PC-3 (cell line): ENCODE measurements around the gene CMTM4. TPM values are rescaled to one million over a fixed set of nuclear protein-coding genes. Genes with fewer than 3 reads are reported as not detected.
A peak's percentile ranks its signal among the peaks of the same experiment; 100 is the strongest.

Experiments
- ATAC-seq: fragments of 200-7000 bp; cut with Tn5 transposase; 2 replicates; pipeline ENCODE4 v1.9.1; 2020; ENCODE audit warnings: mild to moderate bottlenecking, moderate library complexity
- BruUV-seq: library from RNA; stranded (reverse); fragments of 400-500 nt; replicated peaks from 2 replicates; lab custom pipeline; 2021; lab: Mats Ljungman, UMichigan
- CTCF ChIA-PET: fragments of 300-600 bp; sonication (Branson Sonifier 250); formaldehyde crosslinking; loops from one replicate; lab custom pipeline; 2022; ENCODE audit warnings: antibody characterized with exemption; lab: Charles Lee
- POLR2A ChIA-PET: fragments of 300-600 bp; sonication (Branson Sonifier 250); formaldehyde crosslinking; loops from one replicate; lab custom pipeline; 2022; ENCODE audit warnings: antibody characterized with exemption; ENCODE audit not compliant: unreplicated experiment; lab: Charles Lee
- DNase-seq: peaks from one replicate; pipeline ENCODE4 v3.0.0-alpha.2; 2015
- H2AFZ ChIP-seq: fragments of 300-600 bp; sonication (generic); 2 replicates; pipeline ENCODE4 v1.6.0; 2016; ENCODE audit warnings: antibody characterized with exemption, low read length
- H3F3A ChIP-seq: fragments of 300-600 bp; sonication (generic); one replicate; pipeline ENCODE4 v1.6.0; 2017; ENCODE audit warnings: antibody characterized with exemption, low read length, control low read depth, mild to moderate bottlenecking; ENCODE audit not compliant: unreplicated experiment
- H3K27ac ChIP-seq: fragments of 300-600 bp; sonication (generic); 2 replicates; pipeline ENCODE4 v1.5.1; 2016; ENCODE audit warnings: mild to moderate bottlenecking, low read length
- H3K27me3 ChIP-seq: fragments of 300-600 bp; sonication (generic); 2 replicates; pipeline ENCODE4 v1.6.1; 2016; ENCODE audit warnings: low read length, mixed read lengths
- H3K36me3 ChIP-seq: fragments of 300-600 bp; sonication (generic); 2 replicates; pipeline ENCODE4 v1.6.1; 2016; ENCODE audit warnings: low read depth, mixed run types, low read length, mixed read lengths
- H3K4me1 ChIP-seq: fragments of 300-600 bp; sonication (generic); 2 replicates; pipeline ENCODE4 v1.5.1; 2016; ENCODE audit warnings: low read length; ENCODE audit not compliant: insufficient read depth
- H3K4me2 ChIP-seq: fragments of 300-600 bp; sonication (generic); 2 replicates; pipeline ENCODE4 v1.6.0; 2016; ENCODE audit warnings: low read length
- H3K4me3 ChIP-seq: fragments of 300-600 bp; sonication (generic); 2 replicates; pipeline ENCODE4 v1.5.1; 2016; ENCODE audit warnings: mild to moderate bottlenecking, low read length, mixed read lengths
- H3K79me2 ChIP-seq: fragments of 300-600 bp; sonication (generic); 2 replicates; pipeline ENCODE4 v1.6.1; 2017; ENCODE audit warnings: low read length, mixed read lengths
- H3K9ac ChIP-seq: fragments of 300-600 bp; sonication (generic); 2 replicates; pipeline ENCODE4 v1.6.0; 2016; ENCODE audit warnings: mild to moderate bottlenecking, low read length
- H3K9me2 ChIP-seq: fragments of 300-600 bp; sonication (generic); replicated peaks from 2 replicates; pipeline ENCODE4 v1.6.1; 2016; ENCODE audit warnings: mixed run types, low read length, mixed read lengths
- H3K9me3 ChIP-seq: fragments of 300-600 bp; sonication (generic); 2 replicates; pipeline ENCODE4 v1.6.1; 2016; ENCODE audit warnings: low read length, mixed read lengths
- H4K20me1 ChIP-seq: fragments of 300-600 bp; sonication (generic); 2 replicates; pipeline ENCODE4 v1.6.1; 2016; ENCODE audit warnings: low read length, mixed read lengths
- CTCF ChIP-seq: fragments of 300-600 bp; sonication (generic); conservative IDR thresholded peaks from 2 replicates; pipeline ENCODE4 v1.5.1; 2017; ENCODE audit warnings: antibody characterized with exemption, low read depth, mild to moderate bottlenecking, low read length
- EZH2 ChIP-seq: fragments of 300-600 bp; sonication (generic); IDR thresholded peaks from one replicate; pipeline ENCODE4 v1.6.1; 2017; ENCODE audit warnings: antibody characterized with exemption, mild to moderate bottlenecking, low read length; ENCODE audit not compliant: unreplicated experiment
- EZH2phosphoT487 ChIP-seq: fragments of 300-600 bp; sonication (generic); IDR thresholded peaks from 2 replicates; pipeline ENCODE4 v1.6.1; 2018; ENCODE audit warnings: mild to moderate bottlenecking, antibody characterized with exemption, low read length, borderline replicate concordance
- intact Hi-C: fragments of 100-400 bp; cut with micrococcal nuclease; formaldehyde crosslinking; loops from 2 replicates; pipeline ENCODE4 v1.9.0; 2023
- total RNA-seq: library from RNA; depleted of rRNA; stranded (reverse); fragments of >200 nt; gene quantifications from 2 replicates; pipeline ENCODE4 v1.2.3, GENCODE V29; 2014

Gene CMTM4
- total RNA-seq, 1 experiment from 2014 or later, result 16.9 TPM

DNA sequence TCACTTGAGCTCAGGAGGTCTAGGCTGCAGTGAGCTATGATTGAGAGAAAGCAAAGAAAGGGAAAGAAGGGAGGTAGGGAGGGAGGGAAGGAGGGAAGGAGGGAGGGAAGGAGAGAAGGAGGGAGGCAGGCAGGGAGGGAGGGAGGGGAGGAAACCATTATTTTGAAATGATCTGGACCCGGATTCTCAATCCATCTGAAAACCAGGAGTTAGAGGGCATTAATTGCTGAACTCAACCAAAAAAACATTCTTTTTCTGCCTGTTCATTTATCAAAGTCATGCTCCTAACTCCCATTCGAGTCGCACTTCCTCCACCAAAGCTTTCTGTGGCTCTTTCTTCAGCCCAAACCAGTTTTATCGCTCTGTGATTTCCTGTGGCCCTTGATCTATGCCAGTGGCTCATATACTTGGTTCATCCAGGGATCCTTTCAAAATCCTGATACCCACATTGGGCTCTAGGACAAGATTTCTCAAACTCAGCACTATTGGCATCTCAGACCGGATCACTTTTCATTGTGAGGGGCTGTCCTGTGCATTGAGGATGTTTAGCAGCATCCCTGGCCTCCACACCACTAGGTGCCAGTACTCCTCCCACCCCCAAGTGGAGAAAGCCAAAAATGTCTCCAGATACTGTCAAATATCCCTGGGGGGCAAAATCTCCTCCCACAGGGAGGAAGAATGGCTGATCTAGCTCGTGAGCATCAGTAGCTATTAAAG is 38.2 kb downstream of the CMTM4 start:
- H3K9me2 ChIP-seq, result no peaks in the 10 kb centered on the region
- H3K4me3 ChIP-seq, result no peak overlapping the region
- no TSS peak for BruUV-seq
- TF ChIP-seq EZH2 (no peak), CTCF (0 out of 2 replicates have a peak, but pooled peaks have one; percentile 27)
- H2AFZ ChIP-seq, result no peak overlapping the region
- CTCF ChIA-PET, result no interaction called here
- POLR2A ChIA-PET, result no interaction called here
- ATAC-seq, result no peak
- no peak overlapping the region for H3K4me2 ChIP-seq
- H3K79me2 ChIP-seq, result peaks cover 25% of the 10 kb centered on the region
- intact Hi-C loops, result no loop called here
- H3K27ac ChIP-seq, result no peak overlapping the region
- H3K36me3 ChIP-seq, result no peaks in the 10 kb centered on the region
- no peaks in the 10 kb centered on the region for H4K20me1 ChIP-seq
- H3K9ac ChIP-seq, result no peak overlapping the region
- H3K27me3 ChIP-seq, result no peaks in the 10 kb centered on the region
- no peak for DNase-seq
- no peaks in the 10 kb centered on the region for H3F3A ChIP-seq
- H3K4me1 ChIP-seq, result peaks cover 21% of the 10 kb centered on the region
- H3K9me3 ChIP-seq, result no peaks in the 10 kb centered on the region

GRCh38 chr16:66656547-66656946 is 40.0 kb downstream of the CMTM4 start:
- Histone ChIP-seq H3K4me3 (no peak overlapping the region), H3K36me3 (no peaks in the 10 kb centered on the region), H3K9ac (no peak overlapping the region), H3F3A (no peaks in the 10 kb centered on the region), H3K27ac (no peak overlapping the region), H4K20me1 (no peaks in the 10 kb centered on the region), H3K27me3 (no peaks in the 10 kb centered on the region), H3K9me3 (no peaks in the 10 kb centered on the region), H2AFZ (no peak overlapping the region), H3K4me1 (peaks cover 17% of the 10 kb centered on the region), H3K9me2 (no peaks in the 10 kb centered on the region), H3K4me2 (no peak overlapping the region), H3K79me2 (peaks cover 16% of the 10 kb centered on the region)
- intact Hi-C loops, result no loop called here
- DNase-seq, result no peak
- ChIA-PET CTCF (no interaction called here), POLR2A (no interaction called here)
- TF ChIP-seq EZH2, result no peak
- TF ChIP-seq EZH2phosphoT487, result no peak
- TF ChIP-seq CTCF, result no peak
- no TSS peak for BruUV-seq
- no peak for ATAC-seq

GRCh38 chr16:66653581-66654350 is 42.8 kb downstream of the CMTM4 start:
- ATAC-seq, result no peak

More at GRCh38 chr16:66653581-66654350, 42.8 kb downstream of the CMTM4 start:
- no peaks in the 10 kb centered on the region for H3F3A ChIP-seq
- H3K27ac ChIP-seq, result no peak overlapping the region
- H3K4me2 ChIP-seq, result no peak overlapping the region
- H3K79me2 ChIP-seq, result peaks cover 18% of the 10 kb centered on the region; the same call in 1 of the 2 replicates
- BruUV-seq, result no TSS peak
- H4K20me1 ChIP-seq, result no peaks in the 10 kb centered on the region
- H3K36me3 ChIP-seq, result no peaks in the 10 kb centered on the region
- no peaks in the 10 kb centered on the region for H3K9me3 ChIP-seq
- DNase-seq, result no peak
- no peak overlapping the region for H3K9ac ChIP-seq
- no peak overlapping the region for H3K4me3 ChIP-seq
- ChIA-PET CTCF (no interaction called here), POLR2A (no interaction called here)
- no peaks in the 10 kb centered on the region for H3K9me2 ChIP-seq
- intact Hi-C loops, result no loop called here
- no peaks in the 10 kb centered on the region for H3K27me3 ChIP-seq
- no peaks in the 10 kb centered on the region for H3K4me1 ChIP-seq
- no peak for TF ChIP-seq EZH2phosphoT487
- no peak for TF ChIP-seq EZH2
- TF ChIP-seq CTCF, result no peak
- no peak overlapping the region for H2AFZ ChIP-seq
